ENCODE measurements around the gene C6orf47.

C6orf47 gene

GRCh38 chr6:31652925-31653724 is 7.5 kb downstream of the C6orf47 start:
- DNase-seq: peak; percentile 80
- Mint-ChIP-seq H3K4me3 (peak overlapping the region; percentile 99), H3K27ac (peak overlapping the region; percentile 100), H3K36me3 (ENCODE audit: low read depth) (peaks cover 55% of the 10 kb centered on the region), H3K9me3 (no peaks in the 10 kb centered on the region), H3K4me1 (peaks cover 69% of the 10 kb centered on the region), H3K27me3 (ENCODE audit: low read depth, poor library complexity) (peaks cover 4% of the 10 kb centered on the region)
- TF ChIP-seq CTCF (IDR thresholded peaks at IDR 0.05): no peak

GRCh38 chr6:31651602-31652191 is 8.9 kb downstream of the C6orf47 start:
- no peak for DNase-seq
- H3K27me3 Mint-ChIP-seq (ENCODE audit: low read depth, poor library complexity): peaks cover 4% of the 10 kb centered on the region

GRCh38 chr6:31645325-31645724 is 15.3 kb downstream of the C6orf47 start:
- DNase-seq: no peak
- H3K4me3 Mint-ChIP-seq: no peak overlapping the region
- H3K36me3 Mint-ChIP-seq (ENCODE audit: low read depth): peaks cover 74% of the 10 kb centered on the region
- no peaks in the 10 kb centered on the region for H3K27me3 Mint-ChIP-seq (ENCODE audit: low read depth, poor library complexity)
- no peaks in the 10 kb centered on the region for H3K9me3 Mint-ChIP-seq
- no peak for TF ChIP-seq CTCF (IDR thresholded peaks at IDR 0.05)
- peaks cover 16% of the 10 kb centered on the region for H3K4me1 Mint-ChIP-seq
- peak overlapping the region; percentile 48 for H3K27ac Mint-ChIP-seq

More at GRCh38 chr6:31651602-31652191, 8.9 kb downstream of the C6orf47 start:
- Mint-ChIP-seq H3K27ac (peak overlapping the region; percentile 100), H3K36me3 (ENCODE audit: low read depth) (peaks cover 56% of the 10 kb centered on the region), H3K4me3 (peak overlapping the region; percentile 99), H3K4me1 (peaks cover 58% of the 10 kb centered on the region), H3K9me3 (no peaks in the 10 kb centered on the region)
- TF ChIP-seq CTCF (IDR thresholded peaks at IDR 0.05): no peak

- Mint-ChIP-seq H3K4me1 (peaks cover 6% of the 10 kb centered on the region), H3K27me3 (ENCODE audit: low read depth, poor library complexity) (no peaks in the 10 kb centered on the region), H3K9me3 (no peaks in the 10 kb centered on the region), H3K36me3 (ENCODE audit: low read depth) (peaks cover 70% of the 10 kb centered on the region), H3K4me3 (no peak overlapping the region), H3K27ac (no peak overlapping the region)
- DNase-seq: no peak
- TF ChIP-seq CTCF (IDR thresholded peaks at IDR 0.05): no peak
These were observed 16.6 kb downstream of the C6orf47 start for GRCh38 chr6:31643818-31644454.

- Mint-ChIP-seq H3K9me3 (no peaks in the 10 kb centered on the region), H3K27ac (no peak overlapping the region), H3K27me3 (ENCODE audit: low read depth, poor library complexity) (no peaks in the 10 kb centered on the region), H3K4me1 (no peaks in the 10 kb centered on the region), H3K4me3 (no peak overlapping the region), H3K36me3 (ENCODE audit: low read depth) (peaks cover 64% of the 10 kb centered on the region)
- TF ChIP-seq CTCF (IDR thresholded peaks at IDR 0.05): no peak
- no peak for DNase-seq
These were observed 17.6 kb downstream of the C6orf47 start for GRCh38 chr6:31642798-31643570.

Measured in nephron progenitor cell (in vitro differentiated cells).